DOHH2 (cell line): Measurements from ENCODE around the gene P3H3.

Experiments used
- H3F3A ChIP-seq: fragments of 200-600 bp; sonication (generic), shearing (Covaris generic); 2 replicates; pipeline ENCODE4 v1.6.0; 2016; ENCODE audit warnings: antibody characterized with exemption, mild to moderate bottlenecking; ENCODE audit not compliant: control insufficient read depth, insufficient read depth
- H3K27ac ChIP-seq: fragments of 200-600 bp; sonication (generic); 2 replicates; pipeline ENCODE4 v1.5.1; 2014; ENCODE audit warnings: low read depth, mild to moderate bottlenecking, low read length, moderate library complexity
- H3K27me3 ChIP-seq: fragments of 200-600 bp; sonication (generic); 2 replicates; pipeline ENCODE4 v1.6.1; 2014; ENCODE audit warnings: mild to moderate bottlenecking, low read length, mixed read lengths; ENCODE audit not compliant: control insufficient read depth
- H3K36me3 ChIP-seq: fragments of 200-600 bp; sonication (generic); 2 replicates; pipeline ENCODE4 v1.6.1; 2014; ENCODE audit warnings: mild to moderate bottlenecking, low read length, moderate library complexity, mixed read lengths; ENCODE audit not compliant: control insufficient read depth
- H3K4me1 ChIP-seq: fragments of 200-600 bp; sonication (generic); 2 replicates; pipeline ENCODE4 v1.6.1; 2014; ENCODE audit warnings: mild to moderate bottlenecking, low read length, mixed read lengths; ENCODE audit not compliant: control insufficient read depth
- H3K4me2 ChIP-seq: fragments of 200-600 bp; sonication (generic); 2 replicates; pipeline ENCODE4 v1.6.0; 2014; ENCODE audit warnings: mild to moderate bottlenecking, low read length, moderate library complexity
- H3K4me3 ChIP-seq: fragments of 200-600 bp; sonication (generic); 2 replicates; pipeline ENCODE4 v1.5.1; 2014; ENCODE audit warnings: mild to moderate bottlenecking, low read length, mixed read lengths
- H3K79me2 ChIP-seq: fragments of 200-600 bp; sonication (generic); 2 replicates; pipeline ENCODE4 v1.6.1; 2014; ENCODE audit warnings: mild to moderate bottlenecking, low read length, mixed read lengths; ENCODE audit not compliant: control insufficient read depth
- H3K9me2 ChIP-seq: fragments of 200-600 bp; sonication (generic); replicated peaks from 2 replicates; pipeline ENCODE4 v1.6.1; 2014; ENCODE audit warnings: mild to moderate bottlenecking, low read length, mixed read lengths; ENCODE audit not compliant: control insufficient read depth
- H3K9me3 ChIP-seq: fragments of 200-600 bp; sonication (generic); 2 replicates; pipeline ENCODE4 v1.6.1; 2014; ENCODE audit warnings: antibody characterized with exemption, low read length, mixed read lengths; ENCODE audit not compliant: control insufficient read depth, insufficient read depth
- H4K20me1 ChIP-seq: fragments of 200-600 bp; sonication (generic); 2 replicates; pipeline ENCODE4 v1.6.0; 2014; ENCODE audit warnings: low read depth, mild to moderate bottlenecking, antibody characterized with exemption, low read length, moderate library complexity; ENCODE audit not compliant: control insufficient read depth, insufficient read depth
- EZH2phosphoT487 ChIP-seq: fragments of 200-600 bp; sonication (generic); IDR thresholded peaks from 2 replicates; pipeline ENCODE4 v1.6.1; 2017; ENCODE audit warnings: borderline replicate concordance, mild to moderate bottlenecking, antibody characterized with exemption, low read length, moderate library complexity, mixed read lengths
- TF ChIP-seq, protein P1 (sequence below): fragments of 200-600 bp; sonication (generic); IDR thresholded peaks from one replicate; pipeline ENCODE4 v1.5.1; 2014; ENCODE audit warnings: antibody characterized with exemption, mild to moderate bottlenecking, low read depth, low read length; ENCODE audit not compliant: poor library complexity, severe bottlenecking

The P3H3 gene

GRCh38 chr12:6826734-6827436 is 1.3 kb upstream of the P3H3 start:
- Histone ChIP-seq H3K79me2 (no peaks in the 10 kb centered on the region), H3K27me3 (peaks cover 95% of the 10 kb centered on the region), H3F3A (no peaks in the 10 kb centered on the region), H3K9me2 (no peaks in the 10 kb centered on the region), H3K36me3 (no peaks in the 10 kb centered on the region), H3K27ac (no peak overlapping the region), H3K4me3 (no peak overlapping the region), H4K20me1 (no peaks in the 10 kb centered on the region), H3K4me1 (peaks cover 22% of the 10 kb centered on the region), H3K4me2 (peak overlapping the region; percentile 42), H3K9me3 (no peaks in the 10 kb centered on the region)
- TF ChIP-seq, protein P1, sequence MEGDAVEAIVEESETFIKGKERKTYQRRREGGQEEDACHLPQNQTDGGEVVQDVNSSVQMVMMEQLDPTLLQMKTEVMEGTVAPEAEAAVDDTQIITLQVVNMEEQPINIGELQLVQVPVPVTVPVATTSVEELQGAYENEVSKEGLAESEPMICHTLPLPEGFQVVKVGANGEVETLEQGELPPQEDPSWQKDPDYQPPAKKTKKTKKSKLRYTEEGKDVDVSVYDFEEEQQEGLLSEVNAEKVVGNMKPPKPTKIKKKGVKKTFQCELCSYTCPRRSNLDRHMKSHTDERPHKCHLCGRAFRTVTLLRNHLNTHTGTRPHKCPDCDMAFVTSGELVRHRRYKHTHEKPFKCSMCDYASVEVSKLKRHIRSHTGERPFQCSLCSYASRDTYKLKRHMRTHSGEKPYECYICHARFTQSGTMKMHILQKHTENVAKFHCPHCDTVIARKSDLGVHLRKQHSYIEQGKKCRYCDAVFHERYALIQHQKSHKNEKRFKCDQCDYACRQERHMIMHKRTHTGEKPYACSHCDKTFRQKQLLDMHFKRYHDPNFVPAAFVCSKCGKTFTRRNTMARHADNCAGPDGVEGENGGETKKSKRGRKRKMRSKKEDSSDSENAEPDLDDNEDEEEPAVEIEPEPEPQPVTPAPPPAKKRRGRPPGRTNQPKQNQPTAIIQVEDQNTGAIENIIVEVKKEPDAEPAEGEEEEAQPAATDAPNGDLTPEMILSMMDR = no peak
- TF ChIP-seq EZH2phosphoT487 = no peak

DNA sequence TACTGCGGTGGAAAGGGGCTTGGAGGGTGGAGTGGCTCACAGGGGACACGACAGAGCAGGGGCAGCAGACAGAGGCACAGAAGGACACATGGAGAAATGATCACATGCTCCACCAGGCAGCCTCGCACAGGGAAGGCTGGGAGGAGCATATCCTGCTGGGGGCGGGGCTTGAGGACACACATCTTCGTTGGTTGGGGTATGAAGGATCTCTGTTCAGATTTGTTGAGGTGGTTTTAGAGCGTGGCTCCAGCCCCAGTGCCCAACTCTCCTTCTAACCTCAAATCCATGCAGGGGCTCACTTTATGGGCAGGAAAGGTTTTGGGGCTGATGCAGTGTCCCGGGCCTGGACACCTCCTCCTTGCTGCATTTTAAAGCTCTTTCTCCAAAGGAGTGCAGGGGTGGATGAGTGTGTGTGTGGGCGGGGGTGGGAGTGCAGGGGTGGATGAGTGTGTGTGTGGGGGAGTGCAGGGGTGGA is 733 bp upstream of the P3H3 start:
- Histone ChIP-seq H3K4me3 (no peak overlapping the region), H3F3A (no peaks in the 10 kb centered on the region), H3K4me1 (peaks cover 21% of the 10 kb centered on the region), H3K9me2 (no peaks in the 10 kb centered on the region), H3K27ac (no peak overlapping the region), H3K9me3 (no peaks in the 10 kb centered on the region), H4K20me1 (no peaks in the 10 kb centered on the region), H3K79me2 (no peaks in the 10 kb centered on the region), H3K36me3 (no peaks in the 10 kb centered on the region), H3K4me2 (peak overlapping the region; percentile 42), H3K27me3 (peaks cover 92% of the 10 kb centered on the region)
- TF ChIP-seq, protein P1 = no peak
- no peak for TF ChIP-seq EZH2phosphoT487

DNA sequence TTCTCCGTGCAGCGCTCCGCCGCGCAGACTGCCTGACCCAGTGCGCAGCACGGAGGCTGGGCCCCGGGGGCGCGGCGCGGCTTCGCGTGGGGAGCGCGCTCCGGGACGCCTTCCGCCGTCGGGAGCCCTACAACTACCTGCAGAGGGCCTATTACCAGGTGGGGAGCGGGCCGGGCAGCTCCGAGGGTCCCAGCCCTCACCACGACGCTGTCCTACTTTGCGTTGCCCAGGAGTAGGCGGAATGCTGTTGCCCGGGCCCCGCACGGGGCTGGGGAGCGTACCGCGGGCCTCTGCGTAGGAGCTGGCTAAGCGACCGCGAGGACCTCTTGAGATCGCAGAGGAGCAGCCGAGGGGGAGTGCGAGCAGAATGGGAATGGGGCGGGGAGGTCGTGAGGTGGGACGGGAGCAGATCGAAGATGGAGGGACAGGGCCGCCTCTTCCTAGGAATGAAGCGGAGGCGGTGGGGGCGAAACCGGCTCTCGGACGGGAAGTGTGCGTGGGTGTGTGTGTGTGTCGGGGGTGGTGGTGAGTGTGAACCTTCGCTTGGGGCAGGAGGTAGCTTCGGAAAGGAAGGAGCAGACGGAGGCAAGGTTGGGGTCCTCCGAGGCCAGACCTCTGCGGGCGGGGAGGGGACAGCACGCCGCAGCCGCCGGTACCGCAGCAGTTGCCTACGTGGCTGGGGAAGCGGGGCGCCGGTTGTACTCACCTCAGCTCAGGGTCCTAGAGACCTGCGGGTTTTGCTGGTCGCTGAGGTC is 751 bp downstream of the P3H3 start:
- Histone ChIP-seq H3K4me1 (peaks cover 21% of the 10 kb centered on the region), H3K9me3 (no peaks in the 10 kb centered on the region), H4K20me1 (no peaks in the 10 kb centered on the region), H3K79me2 (no peaks in the 10 kb centered on the region), H3F3A (no peaks in the 10 kb centered on the region), H3K36me3 (no peaks in the 10 kb centered on the region), H3K27me3 (peaks cover 84% of the 10 kb centered on the region), H3K4me2 (peak overlapping the region; percentile 92), H3K9me2 (no peaks in the 10 kb centered on the region), H3K4me3 (peak overlapping the region; percentile 68), H3K27ac (no peak overlapping the region)
- TF ChIP-seq, protein P1 = no peak
- peak; percentile 98; the same call in 1 of the 2 replicates for TF ChIP-seq EZH2phosphoT487
